GM12801 (cell line): ENCODE measurements around the gene GPC3.

Experiments
- TF ChIP-seq, protein P1 (sequence below): IDR thresholded peaks from one replicate; pipeline ENCODE4 v1.5.1; 2011; ENCODE audit warnings: control low read depth; ENCODE audit not compliant: insufficient read length; ENCODE audit errors: extremely low read depth

Gene GPC3

GRCh38 chrX:133989993-133990392 is 4.6 kb upstream of the GPC3 start:
- TF ChIP-seq, protein P1, sequence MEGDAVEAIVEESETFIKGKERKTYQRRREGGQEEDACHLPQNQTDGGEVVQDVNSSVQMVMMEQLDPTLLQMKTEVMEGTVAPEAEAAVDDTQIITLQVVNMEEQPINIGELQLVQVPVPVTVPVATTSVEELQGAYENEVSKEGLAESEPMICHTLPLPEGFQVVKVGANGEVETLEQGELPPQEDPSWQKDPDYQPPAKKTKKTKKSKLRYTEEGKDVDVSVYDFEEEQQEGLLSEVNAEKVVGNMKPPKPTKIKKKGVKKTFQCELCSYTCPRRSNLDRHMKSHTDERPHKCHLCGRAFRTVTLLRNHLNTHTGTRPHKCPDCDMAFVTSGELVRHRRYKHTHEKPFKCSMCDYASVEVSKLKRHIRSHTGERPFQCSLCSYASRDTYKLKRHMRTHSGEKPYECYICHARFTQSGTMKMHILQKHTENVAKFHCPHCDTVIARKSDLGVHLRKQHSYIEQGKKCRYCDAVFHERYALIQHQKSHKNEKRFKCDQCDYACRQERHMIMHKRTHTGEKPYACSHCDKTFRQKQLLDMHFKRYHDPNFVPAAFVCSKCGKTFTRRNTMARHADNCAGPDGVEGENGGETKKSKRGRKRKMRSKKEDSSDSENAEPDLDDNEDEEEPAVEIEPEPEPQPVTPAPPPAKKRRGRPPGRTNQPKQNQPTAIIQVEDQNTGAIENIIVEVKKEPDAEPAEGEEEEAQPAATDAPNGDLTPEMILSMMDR, result no peak

- TF ChIP-seq, protein P1, result no peak
Observed at GRCh38 chrX:133989490-133989889, 4.1 kb upstream of the GPC3 start.

GRCh38 chrX:133988010-133988409 is 2.6 kb upstream of the GPC3 start:
- TF ChIP-seq, protein P1, result no peak

DNA sequence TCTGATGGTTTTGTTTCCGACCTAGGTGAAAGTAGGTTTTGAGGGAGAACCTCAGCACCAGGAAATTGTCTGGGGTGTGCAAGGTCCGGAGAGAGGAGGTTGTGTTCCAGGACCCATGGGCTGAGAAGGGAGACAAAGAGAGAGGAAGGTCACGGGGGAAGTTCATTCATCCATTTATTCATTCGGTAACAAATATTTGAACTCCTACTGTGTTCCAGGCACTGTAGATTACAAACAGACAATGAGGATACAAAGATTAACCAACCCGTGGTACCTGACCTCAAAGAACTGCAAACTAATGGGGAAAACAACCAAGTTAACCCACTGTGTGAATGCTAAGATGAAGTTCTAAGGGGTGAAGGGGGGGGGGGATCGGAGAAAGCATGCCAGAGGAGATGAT is 1.8 kb upstream of the GPC3 start:
- TF ChIP-seq, protein P1, result no peak

DNA sequence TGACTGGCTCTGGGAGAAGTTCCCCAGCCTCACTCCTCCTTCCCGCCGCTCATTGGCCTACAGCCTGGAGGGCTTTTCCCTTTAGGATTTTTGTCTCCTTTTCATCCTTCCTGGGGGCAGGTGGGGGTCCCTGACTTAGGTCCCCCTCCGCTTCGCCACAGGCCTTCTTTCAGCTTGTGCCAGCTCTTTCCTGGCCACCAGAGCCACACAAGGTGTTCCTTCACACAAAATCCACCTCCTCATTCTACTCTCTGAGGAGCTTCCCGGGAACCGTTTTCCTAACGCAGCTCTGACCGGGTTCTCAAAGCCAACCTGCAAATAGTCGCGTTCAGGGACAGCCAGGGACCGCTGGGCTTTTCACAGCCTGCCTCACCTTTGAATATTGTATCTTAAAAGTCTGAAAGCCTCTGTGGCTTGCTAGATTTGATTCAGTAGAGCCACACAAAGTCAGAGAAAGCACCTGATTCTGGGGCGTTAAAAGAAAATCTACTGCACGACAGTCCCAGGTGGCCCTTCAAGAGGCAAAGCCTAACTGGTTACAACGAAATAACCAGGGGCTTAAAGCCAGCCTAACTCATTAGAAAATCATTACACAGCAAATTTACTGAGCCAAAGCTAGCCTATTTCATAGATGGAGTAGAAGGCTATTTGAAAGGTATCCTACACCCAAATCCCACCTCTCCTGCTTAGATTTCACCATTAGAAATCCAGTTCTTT is 731 bp upstream of the GPC3 start:
- TF ChIP-seq, protein P1, result no peak

DNA sequence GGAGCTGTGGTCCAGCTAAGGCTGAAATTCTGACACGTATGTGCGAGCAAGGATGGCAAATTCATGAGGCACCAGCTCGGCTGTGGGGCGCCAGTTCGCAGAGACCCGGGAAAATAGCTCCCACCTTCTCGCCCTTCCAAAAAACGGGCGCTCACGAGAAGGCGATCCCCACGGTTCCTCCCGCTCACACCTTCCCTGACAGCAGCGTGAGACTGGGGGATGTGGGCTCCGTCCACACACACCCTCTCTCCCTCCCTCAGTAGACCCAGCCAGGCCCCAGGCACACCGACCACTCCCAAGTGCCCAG is 584 bp downstream of the GPC3 start:
- TF ChIP-seq, protein P1, result no peak

DNA sequence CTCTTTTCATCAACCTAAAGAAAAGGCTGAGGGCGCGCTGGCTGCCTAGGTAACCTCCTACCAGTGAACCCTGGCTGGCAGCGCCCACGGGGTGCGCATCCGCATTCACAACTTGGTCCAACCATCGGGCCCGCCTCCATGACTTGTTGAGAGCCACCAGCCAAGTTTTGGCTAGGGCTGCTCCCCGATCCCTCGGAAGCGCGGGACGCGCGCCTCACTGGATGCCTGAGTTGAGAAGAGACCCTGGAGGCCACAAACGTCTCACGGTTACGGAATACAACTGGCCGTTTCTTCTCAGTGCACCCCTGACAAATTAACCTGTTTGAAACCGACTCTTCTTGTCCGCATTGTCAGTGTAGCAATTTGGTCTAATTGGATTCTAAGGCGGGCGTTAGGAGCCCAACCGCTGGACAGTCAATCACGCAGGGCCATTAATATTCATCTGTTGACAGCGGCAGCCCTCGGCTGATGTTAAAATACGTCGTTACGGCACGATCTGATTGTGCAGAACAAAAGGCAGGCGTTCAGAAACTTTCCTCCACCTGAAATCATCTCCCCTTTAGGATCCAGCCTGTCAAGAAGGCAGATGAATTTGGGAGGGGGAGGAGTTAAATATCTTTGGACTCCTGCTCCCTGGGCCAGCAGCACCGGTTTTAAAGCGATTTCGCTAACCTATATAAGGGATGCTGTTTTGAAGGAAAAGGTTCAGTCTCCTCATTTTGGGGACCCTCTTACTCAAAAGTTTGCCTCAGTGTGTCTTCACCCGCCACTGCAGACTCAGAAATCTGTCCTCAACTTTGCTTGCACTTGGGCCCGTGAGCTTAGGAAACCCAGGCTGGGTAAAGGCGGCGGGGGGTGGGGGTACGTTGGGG is 1.2 kb downstream of the GPC3 start:
- TF ChIP-seq, protein P1, result no peak
